Loucy (cell line): Measurements from ENCODE around the gene ALPG.
"Not testable (repeated sequence)": the region's sequence is repeated elsewhere in the genome, so short reads cannot be mapped to it uniquely, and the experiment has no call there.

ENCODE experiments used
- H2AFZ ChIP-seq: fragments of 200-600 bp; sonication (generic); 2 replicates; pipeline ENCODE4 v1.6.0; 2016; ENCODE audit warnings: antibody characterized with exemption, mild to moderate bottlenecking, low read length, moderate library complexity
- H3F3A ChIP-seq: fragments of 200-600 bp; 2 replicates; pipeline ENCODE4 v1.6.0; 2016; ENCODE audit warnings: antibody characterized with exemption, low read depth, mild to moderate bottlenecking
- H3K27me3 ChIP-seq: fragments of 200-600 bp; sonication (generic); 2 replicates; pipeline ENCODE4 v1.6.1; 2014; ENCODE audit warnings: low read length, mild to moderate bottlenecking; ENCODE audit not compliant: insufficient read depth, poor library complexity, severe bottlenecking
- H3K36me3 ChIP-seq: fragments of 200-600 bp; sonication (generic); 2 replicates; pipeline ENCODE4 v1.6.1; 2016; ENCODE audit warnings: low read length; ENCODE audit not compliant: insufficient read depth
- H3K4me1 ChIP-seq: fragments of 200-600 bp; sonication (generic); 2 replicates; pipeline ENCODE4 v1.5.1; 2014; ENCODE audit warnings: low read length, mild to moderate bottlenecking; ENCODE audit not compliant: insufficient read depth, poor library complexity, severe bottlenecking
- H3K4me2 ChIP-seq: fragments of 200-600 bp; sonication (generic); 2 replicates; pipeline ENCODE4 v1.6.0; 2014; ENCODE audit warnings: antibody characterized with exemption, low read length, low read depth, mild to moderate bottlenecking; ENCODE audit not compliant: poor library complexity, severe bottlenecking
- H3K4me3 ChIP-seq: fragments of 200-600 bp; sonication (generic); 2 replicates; pipeline ENCODE4 v1.5.1; 2014; ENCODE audit warnings: low read length, mild to moderate bottlenecking, mixed read lengths; ENCODE audit not compliant: poor library complexity, severe bottlenecking
- H3K79me2 ChIP-seq: fragments of 200-600 bp; sonication (generic); 2 replicates; pipeline ENCODE4 v1.6.1; 2014; ENCODE audit warnings: low read length; ENCODE audit not compliant: insufficient read depth
- H3K9ac ChIP-seq: fragments of 200-600 bp; sonication (generic); 2 replicates; pipeline ENCODE4 v1.6.0; 2014; ENCODE audit warnings: mild to moderate bottlenecking, low read depth, low read length, moderate library complexity; ENCODE audit not compliant: poor library complexity, severe bottlenecking
- H3K9me2 ChIP-seq: fragments of 200-600 bp; sonication (generic); replicated peaks from 2 replicates; pipeline ENCODE4 v1.6.1; 2016; ENCODE audit warnings: low read depth, low read length, mixed read lengths
- H3K9me3 ChIP-seq: fragments of 200-600 bp; sonication (generic); 2 replicates; pipeline ENCODE4 v1.6.1; 2014; ENCODE audit warnings: mild to moderate bottlenecking, antibody characterized with exemption, low read length, low read depth; ENCODE audit not compliant: insufficient read depth
- H4K20me1 ChIP-seq: fragments of 200-600 bp; sonication (generic); 2 replicates; pipeline ENCODE4 v1.6.0; 2014; ENCODE audit warnings: antibody characterized with exemption, low read length, mild to moderate bottlenecking; ENCODE audit not compliant: insufficient read depth, poor library complexity, severe bottlenecking
- EZH2phosphoT487 ChIP-seq: fragments of 200-600 bp; IDR thresholded peaks from 2 replicates; pipeline ENCODE4 v1.6.1; 2018; ENCODE audit warnings: antibody characterized with exemption, mild to moderate bottlenecking, moderate library complexity, borderline replicate concordance
- TF ChIP-seq, protein P1 (sequence below): fragments of 200-600 bp; sonication (generic); conservative IDR thresholded peaks from 2 replicates; pipeline ENCODE4 v1.5.1; 2014; ENCODE audit warnings: mild to moderate bottlenecking, antibody characterized with exemption, low read length

The ALPG gene

GRCh38 chr2:232363064-232363783 is 43.4 kb upstream of the ALPG start:
- not testable (repeated sequence) for H3F3A ChIP-seq, H3K27me3 ChIP-seq, H3K79me2 ChIP-seq, H3K9me3 ChIP-seq, H3K9me2 ChIP-seq, H4K20me1 ChIP-seq, H3K36me3 ChIP-seq
- TF ChIP-seq, protein P1, sequence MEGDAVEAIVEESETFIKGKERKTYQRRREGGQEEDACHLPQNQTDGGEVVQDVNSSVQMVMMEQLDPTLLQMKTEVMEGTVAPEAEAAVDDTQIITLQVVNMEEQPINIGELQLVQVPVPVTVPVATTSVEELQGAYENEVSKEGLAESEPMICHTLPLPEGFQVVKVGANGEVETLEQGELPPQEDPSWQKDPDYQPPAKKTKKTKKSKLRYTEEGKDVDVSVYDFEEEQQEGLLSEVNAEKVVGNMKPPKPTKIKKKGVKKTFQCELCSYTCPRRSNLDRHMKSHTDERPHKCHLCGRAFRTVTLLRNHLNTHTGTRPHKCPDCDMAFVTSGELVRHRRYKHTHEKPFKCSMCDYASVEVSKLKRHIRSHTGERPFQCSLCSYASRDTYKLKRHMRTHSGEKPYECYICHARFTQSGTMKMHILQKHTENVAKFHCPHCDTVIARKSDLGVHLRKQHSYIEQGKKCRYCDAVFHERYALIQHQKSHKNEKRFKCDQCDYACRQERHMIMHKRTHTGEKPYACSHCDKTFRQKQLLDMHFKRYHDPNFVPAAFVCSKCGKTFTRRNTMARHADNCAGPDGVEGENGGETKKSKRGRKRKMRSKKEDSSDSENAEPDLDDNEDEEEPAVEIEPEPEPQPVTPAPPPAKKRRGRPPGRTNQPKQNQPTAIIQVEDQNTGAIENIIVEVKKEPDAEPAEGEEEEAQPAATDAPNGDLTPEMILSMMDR: peak; percentile 52
- Histone ChIP-seq H3K4me3 (peak overlapping the region; percentile 72), H3K9ac (peak overlapping the region; percentile 69), H3K4me1 (peaks cover 34% of the 10 kb centered on the region), H2AFZ (peak overlapping the region; percentile 99), H3K4me2 (peak overlapping the region; percentile 96)

DNA sequence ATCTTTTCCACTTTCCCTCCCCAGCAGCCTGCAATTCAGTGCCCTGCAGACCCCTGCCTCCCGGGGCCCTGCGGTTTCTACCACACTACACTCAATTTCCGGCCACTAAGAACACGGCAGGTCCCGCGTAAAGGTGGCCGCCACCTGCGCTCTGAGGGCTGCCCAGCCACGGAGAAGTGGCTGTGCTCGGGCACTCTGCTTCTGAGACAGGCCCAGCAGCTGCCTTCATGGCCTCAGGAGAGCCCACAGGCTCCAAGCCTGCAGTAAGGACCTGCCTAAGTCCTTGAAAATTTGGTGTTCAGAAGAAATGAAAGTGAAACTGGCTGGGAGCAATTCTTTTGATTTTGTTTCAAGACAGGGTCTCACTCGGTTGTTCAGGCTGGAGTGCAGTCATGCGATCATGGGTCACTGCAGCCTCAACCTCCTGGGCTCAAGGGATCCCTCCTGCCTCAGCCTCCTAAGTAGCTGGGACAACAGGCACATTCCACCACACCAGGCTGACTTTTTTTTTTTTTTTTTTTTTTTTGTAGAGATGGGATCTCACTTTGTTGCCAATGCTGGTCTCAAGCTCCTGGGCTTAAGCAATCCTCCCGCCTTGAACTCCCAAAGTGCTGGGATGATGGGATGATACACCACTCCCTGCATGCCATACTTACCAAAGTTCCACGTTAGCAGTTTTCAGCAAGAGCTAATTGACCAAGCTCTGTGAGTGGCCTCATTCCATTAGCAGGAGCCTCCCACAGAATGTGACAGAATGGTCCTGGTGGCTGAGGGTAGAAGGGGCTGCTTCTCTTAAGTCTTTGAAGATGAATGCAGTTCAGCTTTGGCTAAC is 42.6 kb upstream of the ALPG start:
- no peaks in the 10 kb centered on the region for H4K20me1 ChIP-seq
- H3K9ac ChIP-seq: peak overlapping the region; percentile 69
- H3K9me3 ChIP-seq: no peaks in the 10 kb centered on the region
- peak overlapping the region; percentile 99 for H2AFZ ChIP-seq
- H3K4me2 ChIP-seq: peak overlapping the region; percentile 96
- no peaks in the 10 kb centered on the region for H3K79me2 ChIP-seq
- no peaks in the 10 kb centered on the region for H3K36me3 ChIP-seq
- H3F3A ChIP-seq: no peaks in the 10 kb centered on the region
- no peaks in the 10 kb centered on the region for H3K9me2 ChIP-seq
- no peak for TF ChIP-seq EZH2phosphoT487
- TF ChIP-seq, protein P1: no peak
- no peaks in the 10 kb centered on the region for H3K27me3 ChIP-seq
- H3K4me1 ChIP-seq: peaks cover 34% of the 10 kb centered on the region
- peak overlapping the region; percentile 72 for H3K4me3 ChIP-seq

DNA sequence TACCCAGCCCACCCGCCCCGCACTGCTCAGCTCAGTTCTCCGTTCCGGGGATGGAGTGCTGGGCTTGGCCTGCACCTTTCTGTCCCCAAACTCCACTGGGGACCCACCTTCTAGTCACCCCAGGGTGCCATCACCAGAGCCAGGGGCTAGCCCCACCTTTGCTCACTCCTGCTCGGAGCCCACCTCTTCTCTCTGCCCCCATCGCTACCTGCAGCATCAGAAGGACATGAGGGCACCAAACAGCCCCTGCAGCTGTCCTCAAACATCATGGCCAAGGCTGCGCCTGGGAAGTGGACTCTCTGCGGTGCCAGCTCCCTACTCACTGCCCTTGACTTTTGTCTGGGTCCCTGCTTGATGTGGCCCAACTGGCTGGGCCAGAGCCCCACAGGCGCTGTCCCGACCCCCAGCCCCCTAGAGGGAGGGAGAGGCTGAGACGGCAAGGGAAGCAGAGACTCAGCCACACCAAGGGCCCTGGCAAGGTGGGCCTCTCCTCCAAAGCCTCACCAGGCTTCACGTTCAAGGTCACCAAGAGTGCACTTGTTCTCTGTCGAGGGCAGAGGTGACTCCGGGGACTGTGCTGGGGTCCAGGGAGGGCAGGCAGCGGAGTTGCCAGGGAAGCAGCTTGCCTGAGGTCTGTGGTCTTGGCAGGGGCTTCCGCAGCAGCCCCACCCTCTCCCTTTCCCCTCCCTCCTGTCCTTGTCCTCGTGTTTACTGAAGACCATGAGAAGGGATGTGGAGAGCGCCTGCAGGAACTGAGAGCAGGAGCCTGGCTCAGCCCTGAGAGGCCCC is 41.6 kb upstream of the ALPG start:
- H3K4me2 ChIP-seq: not testable (repeated sequence)

More for the DNA sequence above, 41.6 kb upstream of the ALPG start:
- H3K4me3 ChIP-seq, H3K36me3 ChIP-seq, H3K9me2 ChIP-seq, H3K9me3 ChIP-seq, H3K79me2 ChIP-seq, H3K27me3 ChIP-seq, H3K9ac ChIP-seq, H3F3A ChIP-seq, H4K20me1 ChIP-seq: not testable (repeated sequence)
- H3K4me1 ChIP-seq: peaks cover 34% of the 10 kb centered on the region
- H2AFZ ChIP-seq: 0 out of 2 replicates have a peak overlapping the region, but pooled peaks have one; percentile 12
